ENCODE measurements around the gene PHAF1.

PHAF1 gene

GRCh38 chr16:67101311-67102082 is 8.2 kb upstream of the PHAF1 start:
- no peak for TF ChIP-seq CTCF (IDR thresholded peaks at IDR 0.05)

GRCh38 chr16:67104061-67104460 is 5.7 kb upstream of the PHAF1 start:
- Histone ChIP-seq H3K4me3 (ENCODE audit: low read depth, low read length) (no peak overlapping the region), H3K9ac (no peak overlapping the region), H3K4me1 (no peaks in the 10 kb centered on the region), H3K9me3 (ENCODE audit: control insufficient read depth, low read length) (no peaks in the 10 kb centered on the region), H3K4me2 (ENCODE audit: low read length) (no peak overlapping the region), H3K27ac (no peak overlapping the region), H2AFZ (no peak overlapping the region), H3K27me3 (ENCODE audit: control insufficient read depth, insufficient read depth, low read length) (no peaks in the 10 kb centered on the region), H3K79me2 (no peaks in the 10 kb centered on the region), H3K36me3 (ENCODE audit: control insufficient read depth, insufficient read depth, low read length) (no peaks in the 10 kb centered on the region)
- TF ChIP-seq CTCF (IDR thresholded peaks at IDR 0.05), result peak; percentile 12

More at GRCh38 chr16:67101311-67102082, 8.2 kb upstream of the PHAF1 start:
- H3K4me2 ChIP-seq (ENCODE audit: low read length), result no peak overlapping the region
- H3K4me1 ChIP-seq, result no peaks in the 10 kb centered on the region
- no peaks in the 10 kb centered on the region for H3K27me3 ChIP-seq (ENCODE audit: control insufficient read depth, insufficient read depth, low read length)
- no peaks in the 10 kb centered on the region for H3K36me3 ChIP-seq (ENCODE audit: control insufficient read depth, insufficient read depth, low read length)
- H3K27ac ChIP-seq, result no peak overlapping the region
- H3K9me3 ChIP-seq (ENCODE audit: control insufficient read depth, low read length), result no peaks in the 10 kb centered on the region
- no peaks in the 10 kb centered on the region for H3K79me2 ChIP-seq
- no peak overlapping the region for H3K4me3 ChIP-seq (ENCODE audit: low read depth, low read length)
- no peak overlapping the region for H3K9ac ChIP-seq
- H2AFZ ChIP-seq, result no peak overlapping the region

- Histone ChIP-seq H3K9me3 (ENCODE audit: control insufficient read depth, low read length) (no peaks in the 10 kb centered on the region), H3K9ac (no peak overlapping the region), H3K4me3 (ENCODE audit: low read depth, low read length) (no peak overlapping the region), H2AFZ (no peak overlapping the region), H3K4me1 (peaks cover 2% of the 10 kb centered on the region), H3K27ac (no peak overlapping the region), H3K36me3 (ENCODE audit: control insufficient read depth, insufficient read depth, low read length) (no peaks in the 10 kb centered on the region), H3K27me3 (ENCODE audit: control insufficient read depth, insufficient read depth, low read length) (no peaks in the 10 kb centered on the region), H3K79me2 (peaks cover 1% of the 10 kb centered on the region), H3K4me2 (ENCODE audit: low read length) (no peak overlapping the region)
- no peak for TF ChIP-seq CTCF (IDR thresholded peaks at IDR 0.05)
These were observed 4.9 kb upstream of the PHAF1 start for GRCh38 chr16:67104845-67105244.

- no peak overlapping the region for H2AFZ ChIP-seq
- H3K4me3 ChIP-seq (ENCODE audit: low read depth, low read length), result no peak overlapping the region
- no peaks in the 10 kb centered on the region for H3K27me3 ChIP-seq (ENCODE audit: control insufficient read depth, insufficient read depth, low read length)
- no peaks in the 10 kb centered on the region for H3K36me3 ChIP-seq (ENCODE audit: control insufficient read depth, insufficient read depth, low read length)
- peaks cover 5% of the 10 kb centered on the region for H3K79me2 ChIP-seq
- H3K9me3 ChIP-seq (ENCODE audit: control insufficient read depth, low read length), result no peaks in the 10 kb centered on the region
- H3K27ac ChIP-seq, result no peak overlapping the region
- TF ChIP-seq CTCF (IDR thresholded peaks at IDR 0.05), result no peak
- H3K4me2 ChIP-seq (ENCODE audit: low read length), result no peak overlapping the region
- H3K9ac ChIP-seq, result no peak overlapping the region
- H3K4me1 ChIP-seq, result peaks cover 2% of the 10 kb centered on the region
These were observed 4.5 kb upstream of the PHAF1 start for GRCh38 chr16:67105246-67105645.

GRCh38 chr16:67105881-67106280 is 3.9 kb upstream of the PHAF1 start:
- Histone ChIP-seq H3K4me2 (ENCODE audit: low read length) (no peak overlapping the region), H3K27me3 (ENCODE audit: control insufficient read depth, insufficient read depth, low read length) (no peaks in the 10 kb centered on the region), H3K27ac (no peak overlapping the region), H3K79me2 (peaks cover 12% of the 10 kb centered on the region), H2AFZ (no peak overlapping the region), H3K9ac (no peak overlapping the region), H3K4me3 (ENCODE audit: low read depth, low read length) (no peak overlapping the region), H3K9me3 (ENCODE audit: control insufficient read depth, low read length) (no peaks in the 10 kb centered on the region), H3K4me1 (peaks cover 7% of the 10 kb centered on the region), H3K36me3 (ENCODE audit: control insufficient read depth, insufficient read depth, low read length) (no peaks in the 10 kb centered on the region)
- no peak for TF ChIP-seq CTCF (IDR thresholded peaks at IDR 0.05)
